GM23338 (cell line): Measurements from ENCODE around the gene EIF4G3. TPM values are rescaled to one million over a fixed set of nuclear protein-coding genes. Genes with fewer than 3 reads are reported as not detected.

ENCODE experiments used
- ATAC-seq: fragments of 200-7000 bp; cut with Tn5 transposase; 3 replicates; pipeline ENCODE4 v1.9.1; 2020
- DNase-seq: peaks from one replicate; pipeline ENCODE4 v3.0.0-alpha.2; 2015; ENCODE audit warnings: low spot score
- H2AFZ ChIP-seq: fragments of 200-600 bp; sonication (generic); 2 replicates; pipeline ENCODE4 v1.8.0; 2016; ENCODE audit warnings: antibody characterized with exemption, mild to moderate bottlenecking, moderate library complexity
- H3F3A ChIP-seq: fragments of 200-600 bp; sonication (generic); replicated peaks from 2 replicates; pipeline ENCODE4 v1.8.0; 2017; ENCODE audit warnings: antibody characterized with exemption, mixed run types, low read depth
- H3K27ac ChIP-seq: fragments of 200-600 bp; sonication (generic); 2 replicates; pipeline ENCODE4 v1.6.1; 2016; ENCODE audit warnings: low read depth
- H3K27me3 ChIP-seq: fragments of 200-600 bp; sonication (generic); 2 replicates; pipeline ENCODE4 v1.8.0; 2016; ENCODE audit warnings: mild to moderate bottlenecking, mixed run types, moderate library complexity; ENCODE audit not compliant: insufficient read depth
- H3K36me3 ChIP-seq: fragments of 200-600 bp; sonication (generic); 2 replicates; pipeline ENCODE4 v1.8.0; 2016; ENCODE audit warnings: mild to moderate bottlenecking; ENCODE audit not compliant: insufficient read depth
- H3K4me1 ChIP-seq: fragments of 200-600 bp; sonication (generic); 2 replicates; pipeline ENCODE4 v1.8.0; 2016; ENCODE audit warnings: mild to moderate bottlenecking, moderate library complexity; ENCODE audit not compliant: insufficient read depth
- H3K4me2 ChIP-seq: fragments of 200-600 bp; sonication (generic); 2 replicates; pipeline ENCODE4 v1.7.1; 2017; ENCODE audit warnings: mixed run types
- H3K4me3 ChIP-seq: fragments of 200-600 bp; sonication (generic); 2 replicates; pipeline ENCODE4 v1.6.1; 2016; ENCODE audit warnings: mixed run types
- H3K79me2 ChIP-seq: fragments of 200-600 bp; sonication (generic); replicated peaks from 2 replicates; pipeline ENCODE4 v1.8.0; 2017; ENCODE audit warnings: mild to moderate bottlenecking; ENCODE audit not compliant: insufficient read depth
- H3K9me2 ChIP-seq: fragments of 200-600 bp; sonication (generic); 2 replicates; pipeline ENCODE4 v1.8.0; 2017; ENCODE audit not compliant: insufficient read depth
- H4K20me1 ChIP-seq: fragments of 200-600 bp; sonication (generic); replicated peaks from 2 replicates; pipeline ENCODE4 v1.8.0; 2017; ENCODE audit warnings: mild to moderate bottlenecking; ENCODE audit not compliant: insufficient read depth
- H3K27ac Mint-ChIP-seq: 2 replicates; pipeline ENCODE4 v1.8.0; 2020; ENCODE audit warnings: inconsistent platforms, mild to moderate bottlenecking, moderate library complexity, mixed read lengths
- H3K27me3 Mint-ChIP-seq: 3 replicates; pipeline ENCODE4 v1.8.0; 2022; ENCODE audit warnings: low read depth, mild to moderate bottlenecking, moderate library complexity, mixed read lengths, inconsistent platforms; ENCODE audit not compliant: insufficient read depth, poor library complexity
- H3K36me3 Mint-ChIP-seq: 3 replicates; pipeline ENCODE4 v1.8.0; 2021; ENCODE audit warnings: low read depth, mild to moderate bottlenecking, inconsistent platforms, moderate library complexity, mixed read lengths
- H3K4me1 Mint-ChIP-seq: 3 replicates; pipeline ENCODE4 v1.8.0; 2020; ENCODE audit warnings: mild to moderate bottlenecking, inconsistent platforms, mixed read lengths
- H3K4me3 Mint-ChIP-seq: 3 replicates; pipeline ENCODE4 v1.8.0; 2021; ENCODE audit warnings: moderate library complexity, mild to moderate bottlenecking, inconsistent platforms, mixed read lengths
- H3K9me3 Mint-ChIP-seq: 3 replicates; pipeline ENCODE4 v1.8.0; 2020; ENCODE audit warnings: moderate library complexity, mild to moderate bottlenecking, inconsistent platforms, mixed read lengths
- CREB1 ChIP-seq: fragments of 250-450 bp; sonication (Bioruptor Pico); IDR thresholded peaks from 2 replicates; pipeline ENCODE4 v1.5.0; 2020; ENCODE audit warnings: low read depth, mild to moderate bottlenecking, moderate library complexity
- CTCF ChIP-seq, 2 experiments: fragments of 200-600 bp in 1 of 2; sonication (generic) in 1 of 2; conservative IDR thresholded peaks; 2 replicates each; pipeline versions ENCODE4 v1.5.1 to v1.6.1; 2016 to 2017; ENCODE audit warnings: antibody characterized with exemption in 2 of 2, low read depth in 2 of 2, mild to moderate bottlenecking in 2 of 2, moderate library complexity in 1 of 2
- ETS1 ChIP-seq: IDR thresholded peaks from 2 replicates; pipeline ENCODE4 v1.6.1; 2016; ENCODE audit warnings: antibody characterized with exemption
- NANOG ChIP-seq: IDR thresholded peaks from 2 replicates; pipeline ENCODE4 v1.6.1; 2016; ENCODE audit warnings: antibody characterized with exemption, borderline replicate concordance
- POLR2AphosphoS5 ChIP-seq: IDR thresholded peaks from 2 replicates; pipeline ENCODE4 v1.6.1; 2016; ENCODE audit warnings: antibody characterized with exemption, low read depth
- STAT1 ChIP-seq: IDR thresholded peaks from one replicate; pipeline ENCODE4 v1.6.1; 2016; ENCODE audit warnings: antibody characterized with exemption; ENCODE audit not compliant: unreplicated experiment
- ZNF114 ChIP-seq: fragments of 250-450 bp; sonication (Bioruptor Pico); IDR thresholded peaks from 2 replicates; pipeline ENCODE4 v1.5.0; 2020; ENCODE audit warnings: mild to moderate bottlenecking, moderate library complexity
- ZNF462 ChIP-seq: fragments of 250-450 bp; sonication (Bioruptor Pico); IDR thresholded peaks from 2 replicates; pipeline ENCODE4 v1.5.0; 2020; ENCODE audit warnings: mild to moderate bottlenecking, moderate library complexity
- polyA plus RNA-seq: library from polyadenylated mRNA; unstranded; fragments of >200 nt; fragmentation: Nextera tagmentation; extraction: Ambion mirVana; gene quantifications from 2 replicates; pipeline ENCODE4 v1.2.1, GENCODE V29; 2016
- total RNA-seq: library from RNA; depleted of rRNA; stranded (reverse); fragments of >200 nt; shearing (Covaris generic); gene quantifications from 2 replicates; pipeline ENCODE4 v1.2.3, GENCODE V29; 2014

The EIF4G3 gene
- total and polyA plus RNA-seq, 2 experiments from 2014 or later = 37.9 to 68.1 TPM

- TF ChIP-seq ZNF462 (no peak), CTCF (conservative IDR thresholded peaks at IDR 0.05; ENCODE audit: low read depth in 2 of 2) (no peak), ETS1 (no peak), NANOG (no peak), ZNF114 (CRISPR knock-in tag) (no peak), CREB1 (CRISPR knock-in tag) (no peak)
Measured at GRCh38 chr1:20830378-20830777, 346.3 kb downstream of the EIF4G3 start (continued).

- no peak overlapping the region for H2AFZ ChIP-seq
- H3K4me1 ChIP-seq = no peaks in the 10 kb centered on the region
- peaks cover 9% of the 10 kb centered on the region for H3K36me3 ChIP-seq
- no peak overlapping the region for H3K27ac ChIP-seq
- no peaks in the 10 kb centered on the region for H3K9me2 ChIP-seq
- no peaks in the 10 kb centered on the region for H3F3A ChIP-seq
- no peaks in the 10 kb centered on the region; the same call in 1 of the 2 replicates for H4K20me1 ChIP-seq
- ATAC-seq (no peak), DNase-seq (no peak)
- Mint-ChIP-seq H3K27ac (no peak overlapping the region), H3K9me3 (no peaks in the 10 kb centered on the region), H3K4me1 (no peaks in the 10 kb centered on the region), H3K36me3 (peaks cover 23% of the 10 kb centered on the region; the same call in 2 of the 3 replicates), H3K27me3 (no peaks in the 10 kb centered on the region), H3K4me3 (no peak overlapping the region)
- H3K4me3 ChIP-seq = no peak overlapping the region
- no peak for TF ChIP-seq CTCF (conservative IDR thresholded peaks at IDR 0.05; ENCODE audit: low read depth in 2 of 2)
- TF ChIP-seq ZNF114 (CRISPR knock-in tag) = no peak
- TF ChIP-seq NANOG = no peak
- TF ChIP-seq POLR2AphosphoS5 = no peak
- TF ChIP-seq STAT1 = no peak
- TF ChIP-seq ETS1 = no peak
- no peak overlapping the region for H3K4me2 ChIP-seq
- H3K27me3 ChIP-seq = 0 out of 2 replicates have a peak, but pooled peaks cover 3% of the 10 kb centered on the region
- H3K79me2 ChIP-seq = no peaks in the 10 kb centered on the region
Measured at GRCh38 chr1:20829946-20830345, 346.8 kb downstream of the EIF4G3 start.
